Endothelial cell of umbilical vein (primary cell): Measurements from ENCODE around the gene GNB2. TPM values are rescaled to one million over a fixed set of nuclear protein-coding genes. Genes with fewer than 3 reads are reported as not detected.

Source experiments
- BruUV-seq: library from RNA; stranded (reverse); fragments of 400-500 nt; replicated peaks from 2 replicates; lab custom pipeline; 2021; lab: Mats Ljungman, UMichigan
- CTCF ChIA-PET: fragments of 300-600, 350-600 bp; sonication (Branson Sonifier 250); formaldehyde crosslinking; loops from one replicate; lab custom pipeline; 2021; ENCODE audit warnings: antibody characterized with exemption, inconsistent platforms; lab: Charles Lee
- POLR2A ChIA-PET: fragments of 300-600, 350-600 bp; sonication (Branson Sonifier 250); formaldehyde crosslinking; loops from one replicate; lab custom pipeline; 2021; ENCODE audit warnings: antibody characterized with exemption, inconsistent platforms; lab: Charles Lee
- DNase-seq: peaks from one replicate; pipeline ENCODE4 v3.0.0-alpha.2; 2011; ENCODE audit warnings: low read depth, low spot score
- FAIRE-seq: peaks from 2 replicates; lab custom pipeline; 2011; peaks lifted over from hg19 to GRCh38; lab: Jason Lieb, UNC
- H2AFZ ChIP-seq: 2 replicates; pipeline ENCODE4 v1.6.0; 2012; ENCODE audit warnings: low read depth, low read length, control low read depth, inconsistent platforms
- H3K27ac ChIP-seq: 2 replicates; pipeline ENCODE4 v1.5.1; 2011; ENCODE audit warnings: low read depth, mild to moderate bottlenecking, control low read depth, low read length, moderate library complexity; ENCODE audit not compliant: insufficient read depth
- H3K27me3 ChIP-seq, 2 experiments: 2 replicates each; pipeline versions ENCODE4 v1.6.0 to v1.6.1; 2011; ENCODE audit warnings: low read length in 2 of 2, mixed read lengths in 1 of 2; ENCODE audit not compliant: control insufficient read depth in 2 of 2, insufficient read depth in 2 of 2
- H3K36me3 ChIP-seq, 2 experiments: 2 replicates in 1 of 2; 3 replicates in 1 of 2; pipeline ENCODE4 v1.5.1; 2011; ENCODE audit warnings: low read length in 2 of 2, mild to moderate bottlenecking in 1 of 2, moderate library complexity in 1 of 2; ENCODE audit not compliant: control insufficient read depth in 2 of 2, insufficient read depth in 2 of 2; ENCODE audit errors: extremely low read depth in 1 of 2
- H3K4me1 ChIP-seq: 3 replicates; pipeline ENCODE4 v1.5.1; 2011; ENCODE audit warnings: mild to moderate bottlenecking, low read length; ENCODE audit not compliant: control insufficient read depth, insufficient read depth; ENCODE audit errors: extremely low read depth
- H3K4me2 ChIP-seq: 2 replicates; pipeline ENCODE4 v1.6.1; 2011; ENCODE audit warnings: low read length, control low read depth, mixed read lengths; ENCODE audit not compliant: insufficient read depth
- H3K4me3 ChIP-seq, 3 experiments: fragments of 200-600 bp in 1 of 3; sonication (generic), shearing (Covaris generic) in 1 of 3; replicated peaks in 1 of 3; 2 replicates each; pipeline ENCODE4 v1.5.1; 2011 to 2016; ENCODE audit warnings: control low read depth in 3 of 3, low read length in 3 of 3, mild to moderate bottlenecking in 2 of 3, inconsistent platforms in 1 of 3, low read depth in 1 of 3, moderate library complexity in 1 of 3; ENCODE audit not compliant: insufficient read depth in 1 of 3
- H3K79me2 ChIP-seq: 2 replicates; pipeline ENCODE4 v1.6.0; 2012; ENCODE audit warnings: low read length, inconsistent platforms; ENCODE audit not compliant: control insufficient read depth, insufficient read depth
- H3K9ac ChIP-seq: replicated peaks from 2 replicates; pipeline ENCODE3; 2011; ENCODE audit warnings: low read length, control low read depth; ENCODE audit not compliant: insufficient read depth; ENCODE audit errors: extremely low read depth
- H3K9me1 ChIP-seq: replicated peaks from 3 replicates; pipeline ENCODE4 v1.6.0; 2011; ENCODE audit warnings: mild to moderate bottlenecking, low read length; ENCODE audit not compliant: control insufficient read depth, insufficient read depth; ENCODE audit errors: extremely low read depth
- H3K9me3 ChIP-seq: replicated peaks from 2 replicates; pipeline ENCODE4 v1.5.1; 2012; ENCODE audit warnings: low read length, inconsistent platforms; ENCODE audit not compliant: control insufficient read depth, insufficient read depth
- H4K20me1 ChIP-seq: replicated peaks from 2 replicates; pipeline ENCODE3; 2011; ENCODE audit warnings: mild to moderate bottlenecking, low read length; ENCODE audit not compliant: control insufficient read depth, insufficient read depth; ENCODE audit errors: extremely low read depth
- CTCF ChIP-seq, 2 donors: IDR thresholded peaks; 1 replicate in 1 of 2; 2 replicates in 1 of 2; pipeline ENCODE4 v1.5.1; 2011; ENCODE audit warnings: low read length in 2 of 2, mild to moderate bottlenecking in 2 of 2, moderate library complexity in 2 of 2, control low read depth in 1 of 2, inconsistent platforms in 1 of 2, low read depth in 1 of 2; ENCODE audit not compliant: insufficient read depth in 1 of 2; ENCODE audit errors: extremely low read depth in 1 of 2
- EZH2 ChIP-seq: IDR thresholded peaks from 2 replicates; pipeline ENCODE4 v1.6.1; 2012; ENCODE audit warnings: borderline replicate concordance, low read depth, mild to moderate bottlenecking, moderate library complexity, low read length, inconsistent platforms; ENCODE audit not compliant: severe bottlenecking
- GATA2 ChIP-seq: IDR thresholded peaks from 2 replicates; pipeline ENCODE4 v1.7.0; 2011; ENCODE audit warnings: low read depth, mild to moderate bottlenecking, moderate library complexity, mixed read lengths, low read length; ENCODE audit not compliant: insufficient read length, insufficient read depth
- JUN ChIP-seq: IDR thresholded peaks from 2 replicates; pipeline ENCODE4 v1.6.1; 2011; ENCODE audit warnings: borderline replicate concordance, low read depth; ENCODE audit not compliant: insufficient read length, insufficient read depth
- MYC ChIP-seq: IDR thresholded peaks from one replicate; pipeline ENCODE4 v1.6.1; 2011; ENCODE audit warnings: mild to moderate bottlenecking, low read depth, low read length
- POLR2A ChIP-seq: IDR thresholded peaks from 2 replicates; pipeline ENCODE4 v1.6.1; 2012; ENCODE audit warnings: low read depth, mild to moderate bottlenecking, control low read depth, low read length
- POLR2AphosphoS5 ChIP-seq: IDR thresholded peaks from 2 replicates; pipeline ENCODE4 v1.6.1; 2012; ENCODE audit warnings: low read depth, mild to moderate bottlenecking, control low read depth, low read length, moderate library complexity; ENCODE audit not compliant: insufficient read depth
- dilution Hi-C: fragments of 300-500 bp; cut with MboI; formaldehyde crosslinking; loops from one replicate; pipeline ENCODE4 v1.15.0; 2019; ENCODE audit warnings: low sequenced_read_pairs; ENCODE audit not compliant: extremely low pct_ligation_motif_present
- intact Hi-C: fragments of 100-400 bp; cut with micrococcal nuclease; formaldehyde crosslinking; loops from one replicate; pipeline ENCODE4 v1.10.0; 2022
- polyA plus RNA-seq, 4 experiments: library from polyadenylated mRNA; depleted of rRNA in 3 of 4; stranded (reverse) in 3 of 4; unstranded in 1 of 4; fragments of >200 nt; gene quantifications; 2 replicates each; pipeline versions ENCODE4 v1.2.1 to v1.2.3, GENCODE V29; 2011 to 2012; ENCODE audit warnings: missing spikeins in 1 of 4
- total RNA-seq: library from RNA; stranded (reverse); gene quantifications from 2 replicates; pipeline ENCODE4 v1.2.3, GENCODE V29; 2021

GNB2 gene
- total and polyA plus RNA-seq, 2 donors (not counting 3 experiments of a cell fraction or from before 2014, with no cell fraction given): 297 to 433 TPM

- no peak overlapping the region for H2AFZ ChIP-seq
- dilution Hi-C loops (no loop called here), intact Hi-C loops (loop anchor here (5.0 kb wide), 1 partner anchor 211 kb away; no protein-coding TSS in a partner anchor)
- H3K9me3 ChIP-seq: no peaks in the 10 kb centered on the region
- BruUV-seq: TSS peak; percentile 64
- no peaks in the 10 kb centered on the region for H3K9me1 ChIP-seq
- H3K4me2 ChIP-seq: no peak overlapping the region
- no peak overlapping the region for H3K9ac ChIP-seq
- peaks cover 4% of the 10 kb centered on the region for H3K4me1 ChIP-seq
- no peak overlapping the region for H3K27ac ChIP-seq
- CTCF ChIA-PET: interaction anchor here (7.0 kb wide), 1 partner anchor 13 kb away, joined by 60 read pairs; no protein-coding TSS in a partner anchor
- peaks cover 28% of the 10 kb centered on the region for H3K79me2 ChIP-seq
- FAIRE-seq (no peak), DNase-seq (no peak)
- H3K27me3 ChIP-seq: no peaks in the 10 kb centered on the region
- H4K20me1 ChIP-seq: no peaks in the 10 kb centered on the region
- POLR2A ChIA-PET: no interaction called here
- TF ChIP-seq POLR2AphosphoS5: peak; percentile 14
- TF ChIP-seq POLR2A: no peak
- peaks cover 13 to 55% of the 10 kb centered on the region in 2 experiments for H3K36me3 ChIP-seq
- H3K4me3 ChIP-seq: no peak overlapping the region
Observed at GRCh38 chr7:100678291-100678984, 4.9 kb downstream of the GNB2 start.

DNA sequence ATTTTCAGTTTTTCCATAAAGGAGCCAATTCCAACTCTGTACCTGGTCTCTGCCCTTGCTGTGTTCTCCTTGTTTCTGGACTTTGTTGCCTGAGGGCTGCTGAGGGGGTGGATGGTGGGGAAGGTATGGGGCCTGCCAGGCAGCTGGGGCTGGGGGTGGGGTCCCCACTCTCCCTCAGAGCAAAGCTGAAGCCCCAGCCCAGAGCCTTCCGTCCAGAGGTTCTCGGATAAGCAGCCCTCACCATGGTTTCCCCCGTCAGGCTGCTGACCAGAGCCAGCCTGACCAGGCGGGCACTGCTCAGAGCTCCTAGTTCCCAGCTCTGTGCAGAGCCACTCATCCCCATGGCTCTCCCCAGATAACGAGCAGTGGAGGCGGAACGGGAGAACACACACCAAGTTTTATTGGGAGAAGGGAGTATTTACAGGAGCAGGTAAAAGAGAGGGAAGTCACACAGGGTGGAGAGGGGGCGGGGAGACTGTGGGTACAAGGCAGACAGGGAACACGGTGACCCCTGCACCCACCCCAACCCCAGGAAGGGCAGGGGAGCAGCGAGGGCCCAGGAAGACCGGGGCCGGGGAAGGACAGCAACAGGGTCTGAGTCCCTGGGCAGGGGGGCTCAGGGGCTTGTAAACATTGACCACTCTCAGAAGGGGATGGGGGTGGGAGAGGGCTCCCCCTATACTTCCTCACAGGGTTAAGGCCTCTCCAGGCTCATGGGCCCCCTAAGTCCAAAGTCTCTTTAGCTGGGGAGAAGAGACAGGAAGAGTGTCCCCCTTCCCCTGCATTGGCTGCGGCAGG is 5.8 kb downstream of the GNB2 start:
- H3K4me3 ChIP-seq: no peak overlapping the region
- H3K9me3 ChIP-seq: no peaks in the 10 kb centered on the region
- H2AFZ ChIP-seq: no peak overlapping the region
- no peak overlapping the region for H3K4me2 ChIP-seq
- TSS peak; percentile 29 for BruUV-seq
- H3K9me1 ChIP-seq: no peaks in the 10 kb centered on the region
- TF ChIP-seq POLR2AphosphoS5 (no peak), MYC (no peak), CTCF (IDR thresholded peaks at IDR 0.05; ENCODE audit: extremely low read depth in 1 of 2, insufficient read depth in 1 of 2, low read depth in 1 of 2, low read length in 2 of 2) (no peak), GATA2 (no peak), JUN (no peak), EZH2 (no peak)
- H3K36me3 ChIP-seq: peaks cover 13 to 60% of the 10 kb centered on the region in 2 experiments
- no peaks in the 10 kb centered on the region for H4K20me1 ChIP-seq
- intact Hi-C loops: loop anchor here (5.0 kb wide), 1 partner anchor 212 kb away; no protein-coding TSS in a partner anchor
- H3K79me2 ChIP-seq: peaks cover 22% of the 10 kb centered on the region
- FAIRE-seq (no peak), DNase-seq (no peak)
- no peak overlapping the region for H3K9ac ChIP-seq
- dilution Hi-C loops: no loop called here
- ChIA-PET CTCF (interaction anchor here (7.0 kb wide), 1 partner anchor 12 kb away, joined by 60 read pairs; no protein-coding TSS in a partner anchor), POLR2A (no interaction called here)
- H3K27me3 ChIP-seq: no peaks in the 10 kb centered on the region
- no peak overlapping the region for H3K27ac ChIP-seq
- peaks cover 4% of the 10 kb centered on the region for H3K4me1 ChIP-seq
